Measurements from ENCODE around the gene RNF220.
"Not testable (repeated sequence)": the region's sequence is repeated elsewhere in the genome, so short reads cannot be mapped to it uniquely, and the experiment has no call there.

RNF220 gene

GRCh38 chr1:44502823-44503222 lies 97.8 kb downstream of the RNF220 start:
- peaks cover 38% of the 10 kb centered on the region for H3K4me1 ChIP-seq (ENCODE audit: control insufficient read depth, insufficient read depth, low read length)
- not testable (repeated sequence) for H3K9me3 ChIP-seq (ENCODE audit: control insufficient read depth, insufficient read depth, low read length); H3K9ac ChIP-seq (ENCODE audit: low read depth, low read length); H3K36me3 ChIP-seq (ENCODE audit: control insufficient read depth, insufficient read depth, low read length); H3K4me3 ChIP-seq (ENCODE audit: low read depth, low read length)
- peaks cover 44% of the 10 kb centered on the region for H3K27me3 ChIP-seq (ENCODE audit: control insufficient read depth, insufficient read depth, low read length)

GRCh38 chr1:44503625-44504024 lies 98.6 kb downstream of the RNF220 start:
- Histone ChIP-seq H3K4me3 (ENCODE audit: low read depth, low read length) (no peak overlapping the region), H3K9me3 (ENCODE audit: control insufficient read depth, insufficient read depth, low read length) (no peaks in the 10 kb centered on the region), H3K4me1 (ENCODE audit: control insufficient read depth, insufficient read depth, low read length) (peaks cover 43% of the 10 kb centered on the region), H3K27me3 (ENCODE audit: control insufficient read depth, insufficient read depth, low read length) (peaks cover 45% of the 10 kb centered on the region), H3K9ac (ENCODE audit: low read depth, low read length) (no peak overlapping the region), H3K36me3 (ENCODE audit: control insufficient read depth, insufficient read depth, low read length) (no peaks in the 10 kb centered on the region)

GRCh38 chr1:44505210-44505993 lies 100.3 kb downstream of the RNF220 start:
- peaks cover 39% of the 10 kb centered on the region for H3K4me1 ChIP-seq (ENCODE audit: control insufficient read depth, insufficient read depth, low read length)
- peaks cover 35% of the 10 kb centered on the region for H3K27me3 ChIP-seq (ENCODE audit: control insufficient read depth, insufficient read depth, low read length)
- H3K4me3 ChIP-seq (ENCODE audit: low read depth, low read length): no peak overlapping the region
- H3K9me3 ChIP-seq (ENCODE audit: control insufficient read depth, insufficient read depth, low read length): no peaks in the 10 kb centered on the region
- no peaks in the 10 kb centered on the region for H3K36me3 ChIP-seq (ENCODE audit: control insufficient read depth, insufficient read depth, low read length)
- no peak overlapping the region for H3K9ac ChIP-seq (ENCODE audit: low read depth, low read length)

GRCh38 chr1:44507490-44508396 lies 102.7 kb downstream of the RNF220 start:
- H3K27me3 ChIP-seq (ENCODE audit: control insufficient read depth, insufficient read depth, low read length): peaks cover 35% of the 10 kb centered on the region

GRCh38 chr1:44508397-44508745 lies 103.3 kb downstream of the RNF220 start:
- Histone ChIP-seq H3K9me3 (ENCODE audit: control insufficient read depth, insufficient read depth, low read length) (no peaks in the 10 kb centered on the region), H3K4me1 (ENCODE audit: control insufficient read depth, insufficient read depth, low read length) (peaks cover 39% of the 10 kb centered on the region), H3K4me3 (ENCODE audit: low read depth, low read length) (no peak overlapping the region), H3K27me3 (ENCODE audit: control insufficient read depth, insufficient read depth, low read length) (peaks cover 35% of the 10 kb centered on the region), H3K9ac (ENCODE audit: low read depth, low read length) (no peak overlapping the region), H3K36me3 (ENCODE audit: control insufficient read depth, insufficient read depth, low read length) (no peaks in the 10 kb centered on the region)

More at GRCh38 chr1:44507490-44508396, 102.7 kb downstream of the RNF220 start:
- H3K4me3 ChIP-seq (ENCODE audit: low read depth, low read length): no peak overlapping the region
- H3K9me3 ChIP-seq (ENCODE audit: control insufficient read depth, insufficient read depth, low read length): no peaks in the 10 kb centered on the region
- H3K9ac ChIP-seq (ENCODE audit: low read depth, low read length): no peak overlapping the region
- H3K4me1 ChIP-seq (ENCODE audit: control insufficient read depth, insufficient read depth, low read length): peaks cover 39% of the 10 kb centered on the region
- no peaks in the 10 kb centered on the region for H3K36me3 ChIP-seq (ENCODE audit: control insufficient read depth, insufficient read depth, low read length)

GRCh38 chr1:44511363-44511762 lies 106.3 kb downstream of the RNF220 start:
- no peaks in the 10 kb centered on the region for H3K9me3 ChIP-seq (ENCODE audit: control insufficient read depth, insufficient read depth, low read length)
- no peak overlapping the region for H3K4me3 ChIP-seq (ENCODE audit: low read depth, low read length)
- H3K27me3 ChIP-seq (ENCODE audit: control insufficient read depth, insufficient read depth, low read length): peaks cover 22% of the 10 kb centered on the region
- H3K9ac ChIP-seq (ENCODE audit: low read depth, low read length): no peak overlapping the region
- H3K36me3 ChIP-seq (ENCODE audit: control insufficient read depth, insufficient read depth, low read length): no peaks in the 10 kb centered on the region
- peaks cover 26% of the 10 kb centered on the region for H3K4me1 ChIP-seq (ENCODE audit: control insufficient read depth, insufficient read depth, low read length)

GRCh38 chr1:44511769-44512168 lies 106.7 kb downstream of the RNF220 start:
- no peak overlapping the region for H3K9ac ChIP-seq (ENCODE audit: low read depth, low read length)
- no peak overlapping the region for H3K4me3 ChIP-seq (ENCODE audit: low read depth, low read length)
- peaks cover 22% of the 10 kb centered on the region for H3K4me1 ChIP-seq (ENCODE audit: control insufficient read depth, insufficient read depth, low read length)
- H3K36me3 ChIP-seq (ENCODE audit: control insufficient read depth, insufficient read depth, low read length): no peaks in the 10 kb centered on the region
- H3K9me3 ChIP-seq (ENCODE audit: control insufficient read depth, insufficient read depth, low read length): no peaks in the 10 kb centered on the region
- H3K27me3 ChIP-seq (ENCODE audit: control insufficient read depth, insufficient read depth, low read length): peaks cover 18% of the 10 kb centered on the region

- Histone ChIP-seq H3K9ac (ENCODE audit: low read depth, low read length) (no peak overlapping the region), H3K4me3 (ENCODE audit: low read depth, low read length) (no peak overlapping the region), H3K4me1 (ENCODE audit: control insufficient read depth, insufficient read depth, low read length) (peaks cover 18% of the 10 kb centered on the region), H3K9me3 (ENCODE audit: control insufficient read depth, insufficient read depth, low read length) (no peaks in the 10 kb centered on the region), H3K27me3 (ENCODE audit: control insufficient read depth, insufficient read depth, low read length) (peaks cover 13% of the 10 kb centered on the region), H3K36me3 (ENCODE audit: control insufficient read depth, insufficient read depth, low read length) (no peaks in the 10 kb centered on the region)
Measured at GRCh38 chr1:44512313-44512885, 107.3 kb downstream of the RNF220 start.

- Histone ChIP-seq H3K4me3 (ENCODE audit: low read depth, low read length) (no peak overlapping the region), H3K36me3 (ENCODE audit: control insufficient read depth, insufficient read depth, low read length) (no peaks in the 10 kb centered on the region), H3K27me3 (ENCODE audit: control insufficient read depth, insufficient read depth, low read length) (peaks cover 13% of the 10 kb centered on the region), H3K9ac (ENCODE audit: low read depth, low read length) (no peak overlapping the region), H3K4me1 (ENCODE audit: control insufficient read depth, insufficient read depth, low read length) (peaks cover 18% of the 10 kb centered on the region), H3K9me3 (ENCODE audit: control insufficient read depth, insufficient read depth, low read length) (no peaks in the 10 kb centered on the region)
Measured at GRCh38 chr1:44513111-44513510, 108.1 kb downstream of the RNF220 start.

- H3K9me3 ChIP-seq (ENCODE audit: control insufficient read depth, insufficient read depth, low read length): no peaks in the 10 kb centered on the region
- no peak overlapping the region for H3K4me3 ChIP-seq (ENCODE audit: low read depth, low read length)
- H3K9ac ChIP-seq (ENCODE audit: low read depth, low read length): no peak overlapping the region
- H3K36me3 ChIP-seq (ENCODE audit: control insufficient read depth, insufficient read depth, low read length): no peaks in the 10 kb centered on the region
- peaks cover 3% of the 10 kb centered on the region for H3K27me3 ChIP-seq (ENCODE audit: control insufficient read depth, insufficient read depth, low read length)
- peaks cover 11% of the 10 kb centered on the region for H3K4me1 ChIP-seq (ENCODE audit: control insufficient read depth, insufficient read depth, low read length)
Measured at GRCh38 chr1:44514673-44515072, 109.6 kb downstream of the RNF220 start.

GRCh38 chr1:44515416-44515815 lies 110.4 kb downstream of the RNF220 start:
- peaks cover 3% of the 10 kb centered on the region for H3K27me3 ChIP-seq (ENCODE audit: control insufficient read depth, insufficient read depth, low read length)
- H3K36me3 ChIP-seq (ENCODE audit: control insufficient read depth, insufficient read depth, low read length): no peaks in the 10 kb centered on the region
- peaks cover 9% of the 10 kb centered on the region for H3K4me1 ChIP-seq (ENCODE audit: control insufficient read depth, insufficient read depth, low read length)
- no peaks in the 10 kb centered on the region for H3K9me3 ChIP-seq (ENCODE audit: control insufficient read depth, insufficient read depth, low read length)
- no peak overlapping the region for H3K4me3 ChIP-seq (ENCODE audit: low read depth, low read length)
- no peak overlapping the region for H3K9ac ChIP-seq (ENCODE audit: low read depth, low read length)

Measured in iPS-15b (cell line).